ENCODE data around the gene LHX3. TPM values are rescaled to one million over a fixed set of nuclear protein-coding genes. Genes with fewer than 3 reads are reported as not detected.
A peak's percentile ranks its signal among the peaks of the same experiment; 100 is the strongest.

Gene LHX3
- total and polyA plus RNA-seq, 2 of the 8 experiments (the other 6 are each of a cell fraction or from before 2014, with no cell fraction given): 0.02 TPM; not detected in 1

DNA sequence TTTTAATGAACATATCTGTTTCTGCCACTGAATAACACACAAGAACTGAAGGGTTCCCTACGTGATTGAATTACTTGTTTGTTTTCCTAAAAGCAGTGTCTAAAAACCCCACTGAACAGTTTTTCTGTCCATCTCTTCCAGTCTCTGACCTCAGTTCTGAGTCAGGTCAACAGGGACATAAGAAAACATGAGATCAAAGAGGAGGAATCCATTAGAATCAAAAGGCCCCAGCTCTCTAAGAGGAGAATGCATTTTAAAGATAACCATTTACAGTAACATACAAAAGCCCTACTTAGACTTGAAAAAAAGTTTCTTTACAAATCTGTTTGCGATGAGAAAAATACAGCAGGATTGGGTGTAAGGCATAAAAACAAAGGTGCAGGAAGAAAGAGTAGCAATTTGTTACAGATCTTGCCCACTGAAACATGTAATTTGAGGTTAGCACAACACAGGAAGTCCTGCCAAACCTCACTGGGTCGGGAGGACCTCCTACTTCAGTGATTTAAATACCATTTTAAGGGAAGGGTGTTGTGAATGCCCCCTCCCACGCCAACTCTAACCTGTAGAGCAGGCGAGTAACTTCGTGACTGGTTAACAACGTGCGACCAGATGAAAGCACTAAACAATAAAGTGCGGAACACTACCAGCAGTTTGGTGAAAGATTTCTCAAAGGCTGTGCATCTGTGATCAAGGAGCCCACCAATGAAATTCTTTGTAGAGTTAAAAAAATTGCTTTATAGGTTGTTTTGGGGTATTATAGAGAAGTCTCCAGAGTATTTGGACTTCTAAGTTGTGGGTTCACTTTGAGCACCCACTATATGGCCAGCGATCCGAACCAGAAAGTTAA, 39.4 kb upstream of the LHX3 start:
- Histone ChIP-seq H4K8ac (ENCODE audit: extremely low read depth, insufficient read depth, low read length) (no peak overlapping the region), H3K4me1 (replicated peaks in 1 of 4; ENCODE audit: control insufficient read depth in 3 of 4, insufficient read depth in 4 of 4, low read length in 3 of 4) (peaks cover 3 to 21% (median 13%) of the 10 kb centered on the region in 4 experiments), H2BK5ac (ENCODE audit: low read depth, low read length) (no peak overlapping the region), H3K9me3 (ENCODE audit: insufficient read depth in 2 of 2, low read depth in 1 of 2, low read length in 1 of 2) (no peaks in the 10 kb centered on the region), H3K23me2 (ENCODE audit: low read depth, low read length) (no peaks in the 10 kb centered on the region; the same call in 1 of the 2 replicates), H4K5ac (ENCODE audit: insufficient read length, low read depth, low read length) (no peak overlapping the region), H4K20me1 (replicated peaks in 1 of 2; ENCODE audit: control insufficient read depth in 1 of 2, insufficient read depth in 2 of 2, low read length in 2 of 2) (peaks cover 19 to 32% of the 10 kb centered on the region in 2 experiments), H2AFZ (ENCODE audit: low read length) (no peak overlapping the region), H4K91ac (replicated peaks; ENCODE audit: insufficient read length, low read length) (no peak overlapping the region), H3K79me1 (ENCODE audit: low read depth, low read length) (peaks cover 17% of the 10 kb centered on the region), H3K56ac (replicated peaks; ENCODE audit: insufficient read length, low read depth, low read length) (no peak overlapping the region), H3K27me3 (replicated peaks in 1 of 4; ENCODE audit: control insufficient read depth in 3 of 4, extremely low read depth in 1 of 4, insufficient read depth in 3 of 4, low read length in 3 of 4) (peaks cover 0 to 7% (median 1%) of the 10 kb centered on the region in 4 experiments; a peak in 4 of 7 replicates), H3K79me2 (ENCODE audit: control insufficient read depth in 1 of 2, insufficient read depth in 2 of 2, low read length in 2 of 2) (peaks cover 9 to 58% of the 10 kb centered on the region in 2 experiments), H2BK120ac (replicated peaks; ENCODE audit: low read depth, low read length) (no peak overlapping the region), H3K18ac (ENCODE audit: extremely low read depth, low read length) (no peak overlapping the region), H3K14ac (ENCODE audit: insufficient read length) (no peak overlapping the region), H3K36me3 (ENCODE audit: control insufficient read depth in 2 of 4, insufficient read depth in 4 of 4, low read length in 3 of 4) (peaks cover 0 to 3% (median 1%) of the 10 kb centered on the region in 4 experiments; a peak in 2 of 8 replicates), H2BK15ac (ENCODE audit: low read length) (no peak overlapping the region), H3K9ac (replicated peaks in 1 of 4; ENCODE audit: extremely low read depth in 1 of 4, low read depth in 3 of 4, low read length in 3 of 4) (peak overlapping the region in 3 of 4 experiments; percentile 51 to 89 (median 65); a peak in 3 of 7 replicates), H3K4ac (replicated peaks; ENCODE audit: insufficient read length, low read depth, low read length) (no peak overlapping the region), H2AK5ac (ENCODE audit: low read depth, low read length) (no peak overlapping the region), H3K27ac (ENCODE audit: low read depth, low read length) (no peak overlapping the region), H2BK12ac (ENCODE audit: low read depth, low read length) (no peak overlapping the region), H3K23ac (ENCODE audit: insufficient read length) (no peak overlapping the region), H3K4me2 (ENCODE audit: insufficient read depth in 1 of 2, low read depth in 2 of 2, low read length in 2 of 2) (peak overlapping the region; percentile 86 to 98), H2BK20ac (ENCODE audit: low read length) (no peak overlapping the region), H3K4me3 (ENCODE audit: extremely low read depth in 1 of 4, insufficient read depth in 2 of 4, low read depth in 3 of 4, low read length in 4 of 4) (peak overlapping the region; percentile 81 to 96 (median 87))
- CTCF ChIA-PET (ENCODE audit: partially characterized antibody): interaction anchor here (1.0 to 1.2 kb wide), 2 partner anchors 13 to 240 kb away, joined by 3 read pairs; no protein-coding TSS in a partner anchor
- FAIRE-seq (no peak), DNase-seq (ENCODE audit: low read depth in 1 of 2, low spot score in 2 of 2) (no peak)
- WGBS, 2 experiments (ENCODE audit: extremely low coverage in 1 of 2, insufficient coverage in 1 of 2, insufficient read length in 1 of 2, insufficient replicate concordance in 2 of 2, low coverage in 1 of 2, low lambda C conversion rate in 2 of 2, missing lambda C conversion rate in 1 of 2): 38% methylated on average over 11 of the region's 11 CpGs; no CpG with 5 or more reads in 1 of the 2 experiments
- POLR2A ChIA-PET (ENCODE audit: partially characterized antibody): interaction anchor here (0.9 to 1.4 kb wide), 4 partner anchors 9 to 23 kb away, joined by 3 to 5 read pairs (median 4); no protein-coding TSS in a partner anchor
- TF ChIP-seq RNF2 (IDR thresholded peaks at IDR 0.05; ENCODE audit: borderline replicate concordance, low read depth, low read length, missing control alignments, poor library complexity, severe bottlenecking) (no peak), HDAC6 (IDR thresholded peaks at IDR 0.05; ENCODE audit: low read depth, low read length) (no peak), SIX5 (IDR thresholded peaks at IDR 0.05; ENCODE audit: low read depth, low read length) (no peak), BCL11A (IDR thresholded peaks at IDR 0.05; ENCODE audit: low read depth in 2 of 2, low read length in 2 of 2) (no peak), SIRT6 (IDR thresholded peaks at IDR 0.05; ENCODE audit: low read length) (no peak), JUND (IDR thresholded peaks at IDR 0.05; ENCODE audit: low read length) (no peak), RFX5 (IDR thresholded peaks at IDR 0.05; ENCODE audit: borderline replicate concordance, low read depth, low read length) (no peak), CHD1 (IDR thresholded peaks at IDR 0.05; ENCODE audit: low read depth, low read length) (no peak), TBP (IDR thresholded peaks at IDR 0.05; ENCODE audit: low read depth, low read length) (no peak), POLR2A (IDR thresholded peaks at IDR 0.05; ENCODE audit: control extremely low read depth in 1 of 2, low read depth in 2 of 2, low read length in 2 of 2) (no peak), CBX8 (IDR thresholded peaks at IDR 0.05; ENCODE audit: borderline replicate concordance, low read depth, low read length) (no peak), FOSL1 (IDR thresholded peaks at IDR 0.05; ENCODE audit: insufficient read depth, low read depth, low read length) (no peak), SP2 (IDR thresholded peaks at IDR 0.05; ENCODE audit: low read length) (no peak)

All from H1 (cell line).